ENCODE data around the gene GRIN1. TPM values are rescaled to one million over a fixed set of nuclear protein-coding genes. Genes with fewer than 3 reads are reported as not detected.

GRIN1 gene
- total and polyA plus RNA-seq, 2 of the 13 experiments (the other 11 are each of a cell fraction or from before 2014, with no cell fraction given), result 0.13 TPM; not detected in 1

DNA sequence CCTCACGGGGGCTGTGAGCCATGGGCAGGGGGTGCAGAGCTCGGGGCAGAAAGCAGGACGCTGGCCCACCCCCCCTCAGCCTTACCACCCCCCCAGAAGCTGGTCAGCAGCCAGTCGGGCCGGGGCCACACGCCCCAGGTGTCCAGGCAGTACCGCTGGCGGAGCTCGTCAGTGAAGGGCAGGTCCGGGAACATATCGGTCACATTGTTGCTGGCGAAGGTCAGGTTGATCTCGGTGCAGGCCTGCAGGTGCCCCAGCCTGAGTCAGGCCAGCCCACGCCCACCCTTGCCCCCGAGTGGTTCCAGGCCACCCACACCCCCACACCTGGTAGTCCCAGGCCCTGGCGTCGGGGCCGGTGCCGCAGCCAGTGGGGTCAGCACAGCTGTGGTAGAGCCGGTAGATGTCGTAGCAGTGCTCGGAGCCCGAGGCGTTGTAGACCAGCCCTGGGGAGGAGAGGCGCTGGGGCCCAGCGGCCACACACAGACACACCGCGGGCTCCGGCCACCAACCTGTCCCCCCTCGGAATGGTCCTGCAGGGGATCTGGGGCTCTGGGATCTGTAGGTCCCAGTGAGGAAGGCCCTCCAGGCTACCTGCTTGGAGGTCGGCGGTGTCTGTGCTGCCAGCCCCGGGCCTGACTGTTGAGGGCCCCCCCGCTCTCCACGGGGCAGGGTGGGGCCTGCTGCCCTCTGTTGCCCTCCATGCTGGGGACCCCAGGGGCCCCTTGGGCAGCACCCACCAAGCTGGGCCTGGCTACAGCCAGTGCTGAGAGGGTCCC lies 27.0 kb upstream of the GRIN1 start (continued):
- TF ChIP-seq ZNF75D (CRISPR knock-in tag; IDR thresholded peaks at IDR 0.05; ENCODE audit: borderline replicate concordance) (no peak), RBFOX2 (IDR thresholded peaks at IDR 0.05; ENCODE audit: low read depth, low read length) (peak; percentile 51; the same call in 1 of the 2 replicates), ZNF788 (CRISPR knock-in tag; IDR thresholded peaks at IDR 0.05; ENCODE audit: borderline replicate concordance) (peak; percentile 50; the same call in 1 of the 2 replicates)
- TF ChIP-seq, protein P1, sequence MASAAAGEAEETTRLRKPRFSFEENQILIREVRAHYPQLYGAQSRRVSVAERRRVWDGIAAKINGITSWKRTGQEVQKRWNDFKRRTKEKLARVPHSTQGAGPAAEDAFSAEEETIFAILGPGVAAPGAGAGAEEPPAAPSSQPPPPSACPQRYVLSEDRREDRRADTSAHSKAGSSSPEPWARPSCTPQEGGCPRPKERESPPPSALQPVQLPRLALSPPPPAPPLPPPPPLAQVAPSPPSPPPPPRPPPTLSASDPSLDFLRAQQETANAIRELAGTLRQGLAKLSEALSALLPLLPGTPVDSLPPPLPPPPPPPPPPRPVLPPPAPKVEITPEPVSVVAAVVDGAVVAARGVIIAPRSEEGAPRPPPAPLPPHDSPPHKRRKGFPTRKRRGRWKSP (CRISPR knock-in tag; IDR thresholded peaks at IDR 0.05), result peak; percentile 58; the same call in 1 of the 2 replicates

DNA sequence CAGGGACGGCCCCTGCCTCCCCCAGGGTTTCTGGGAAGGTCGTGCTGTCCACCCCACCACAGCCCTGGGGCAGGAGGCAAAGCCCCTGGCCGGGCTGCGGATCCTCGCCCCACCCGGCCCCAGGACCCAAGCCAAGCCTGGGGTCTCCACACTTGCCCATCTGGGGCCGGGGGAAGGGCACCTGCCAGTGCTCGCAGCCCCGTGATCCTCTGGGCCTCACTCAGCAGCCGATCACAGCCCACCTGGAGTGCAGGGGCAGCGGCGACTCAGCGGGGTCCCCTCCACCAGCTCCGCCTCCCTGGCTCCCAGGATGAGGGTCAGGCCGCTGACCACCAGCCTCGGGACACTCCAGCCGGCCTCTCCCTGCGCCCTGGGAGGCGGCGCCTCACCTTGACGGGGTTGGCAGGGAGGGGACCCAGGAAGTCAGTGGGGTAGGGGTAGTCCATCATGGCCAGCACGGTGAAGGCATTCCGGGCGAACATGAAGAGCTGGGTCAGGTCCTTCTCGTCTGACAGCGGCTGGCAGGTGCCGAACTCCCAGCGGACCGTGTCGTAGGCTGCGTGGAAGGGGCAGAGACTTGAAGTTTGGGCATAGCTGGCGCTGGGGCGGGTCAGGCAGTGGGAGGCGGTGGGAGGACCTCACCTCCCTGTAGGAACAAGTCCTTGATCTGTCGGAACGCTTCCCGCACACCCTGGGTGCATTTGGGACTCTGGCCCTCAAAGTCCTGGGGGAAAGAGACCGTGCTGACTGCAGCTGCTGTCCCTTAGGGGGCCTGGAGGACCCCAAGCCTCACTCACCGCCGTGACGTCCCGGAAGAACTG lies 26.2 kb upstream of the GRIN1 start:
- no peaks in the 10 kb centered on the region for H3K79me2 ChIP-seq (ENCODE audit: insufficient read depth, low read length)
- H3K4me3 ChIP-seq (replicated peaks in 1 of 3; ENCODE audit: insufficient read depth in 1 of 3, low read depth in 2 of 3, low read length in 3 of 3), result peak overlapping the region in 2 of 3 experiments; percentile 45 to 73; a peak in 2 of 6 replicates
- H3K36me3 ChIP-seq (replicated peaks in 1 of 2; ENCODE audit: control insufficient read depth in 1 of 2, insufficient read depth in 2 of 2, low read length in 2 of 2), result peaks cover 3 to 8% of the 10 kb centered on the region in 2 experiments; a peak in 2 of 5 replicates
- BruUV-seq (replicated peaks), result no TSS peak
- DNase-seq (ENCODE audit: low spot score) (no peak), ATAC-seq (no peak), FAIRE-seq (no peak)
- 96% methylated on average over 12 of the region's 42 CpGs for WGBS (ENCODE audit: low lambda C conversion rate)
- intact Hi-C loops (cut with micrococcal nuclease; ENCODE audit: unreplicated experiment), result loop anchor here (10.0 kb wide), 1 partner anchor 62 kb away; the partner anchor contains the start of genes LRRC26 and TMEM210
- H3K4me2 ChIP-seq (ENCODE audit: low read depth, low read length), result peak overlapping the region; percentile 82
- no peaks in the 10 kb centered on the region for H4K20me1 ChIP-seq (ENCODE audit: insufficient read depth, low read length)
- H3K4me1 ChIP-seq (ENCODE audit: insufficient read depth, low read length), result peaks cover 59% of the 10 kb centered on the region
- peak overlapping the region; percentile 56 for H3K9ac ChIP-seq (ENCODE audit: insufficient read depth, low read depth, low read length)
- in situ Hi-C loops (cut with HindIII; ENCODE audit: extremely low pct_ligation_motif_present, low pct_unique_long_range_greater_than_20kb), result loop anchor here (5.0 kb wide), 1 partner anchor 115 kb away; the partner anchor contains the start of genes CYSRT1 and RNF224
- ChIA-PET CTCF (ENCODE audit: low intra/inter-chr PET ratio, low total read pairs) (no interaction called here), POLR2A (no interaction called here)
- no peak overlapping the region for H2AFZ ChIP-seq (ENCODE audit: low read length)
- H3K27ac ChIP-seq (ENCODE audit: extremely low read length, insufficient read depth, low read length), result peak overlapping the region; percentile 63
- H3K9me3 ChIP-seq (ENCODE audit: low read length), result no peaks in the 10 kb centered on the region
- H3K27me3 ChIP-seq (ENCODE audit: control insufficient read depth in 1 of 2, insufficient read depth in 2 of 2, low read length in 2 of 2), result no peaks in the 10 kb centered on the region
- TF ChIP-seq, protein P2, sequence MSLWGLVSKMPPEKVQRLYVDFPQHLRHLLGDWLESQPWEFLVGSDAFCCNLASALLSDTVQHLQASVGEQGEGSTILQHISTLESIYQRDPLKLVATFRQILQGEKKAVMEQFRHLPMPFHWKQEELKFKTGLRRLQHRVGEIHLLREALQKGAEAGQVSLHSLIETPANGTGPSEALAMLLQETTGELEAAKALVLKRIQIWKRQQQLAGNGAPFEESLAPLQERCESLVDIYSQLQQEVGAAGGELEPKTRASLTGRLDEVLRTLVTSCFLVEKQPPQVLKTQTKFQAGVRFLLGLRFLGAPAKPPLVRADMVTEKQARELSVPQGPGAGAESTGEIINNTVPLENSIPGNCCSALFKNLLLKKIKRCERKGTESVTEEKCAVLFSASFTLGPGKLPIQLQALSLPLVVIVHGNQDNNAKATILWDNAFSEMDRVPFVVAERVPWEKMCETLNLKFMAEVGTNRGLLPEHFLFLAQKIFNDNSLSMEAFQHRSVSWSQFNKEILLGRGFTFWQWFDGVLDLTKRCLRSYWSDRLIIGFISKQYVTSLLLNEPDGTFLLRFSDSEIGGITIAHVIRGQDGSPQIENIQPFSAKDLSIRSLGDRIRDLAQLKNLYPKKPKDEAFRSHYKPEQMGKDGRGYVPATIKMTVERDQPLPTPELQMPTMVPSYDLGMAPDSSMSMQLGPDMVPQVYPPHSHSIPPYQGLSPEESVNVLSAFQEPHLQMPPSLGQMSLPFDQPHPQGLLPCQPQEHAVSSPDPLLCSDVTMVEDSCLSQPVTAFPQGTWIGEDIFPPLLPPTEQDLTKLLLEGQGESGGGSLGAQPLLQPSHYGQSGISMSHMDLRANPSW (CRISPR knock-in tag; IDR thresholded peaks at IDR 0.05; ENCODE audit: borderline replicate concordance), result 0 out of 2 replicates have a peak, but pooled peaks have one; percentile 9
- TF ChIP-seq ZFP82 (CRISPR knock-in tag; IDR thresholded peaks at IDR 0.05; ENCODE audit: borderline replicate concordance), result 0 out of 2 replicates have a peak, but pooled peaks have one; percentile 38
- TF ChIP-seq, protein P3, sequence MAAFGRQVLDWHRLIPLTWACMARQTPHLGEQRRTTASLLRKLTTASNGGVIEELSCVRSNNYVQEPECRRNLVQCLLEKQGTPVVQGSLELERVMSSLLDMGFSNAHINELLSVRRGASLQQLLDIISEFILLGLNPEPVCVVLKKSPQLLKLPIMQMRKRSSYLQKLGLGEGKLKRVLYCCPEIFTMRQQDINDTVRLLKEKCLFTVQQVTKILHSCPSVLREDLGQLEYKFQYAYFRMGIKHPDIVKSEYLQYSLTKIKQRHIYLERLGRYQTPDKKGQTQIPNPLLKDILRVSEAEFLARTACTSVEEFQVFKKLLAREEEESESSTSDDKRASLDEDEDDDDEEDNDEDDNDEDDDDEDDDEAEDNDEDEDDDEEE (CRISPR knock-in tag; IDR thresholded peaks at IDR 0.05), result 0 out of 2 replicates have a peak, but pooled peaks have one; percentile 29
- TF ChIP-seq, protein P4, sequence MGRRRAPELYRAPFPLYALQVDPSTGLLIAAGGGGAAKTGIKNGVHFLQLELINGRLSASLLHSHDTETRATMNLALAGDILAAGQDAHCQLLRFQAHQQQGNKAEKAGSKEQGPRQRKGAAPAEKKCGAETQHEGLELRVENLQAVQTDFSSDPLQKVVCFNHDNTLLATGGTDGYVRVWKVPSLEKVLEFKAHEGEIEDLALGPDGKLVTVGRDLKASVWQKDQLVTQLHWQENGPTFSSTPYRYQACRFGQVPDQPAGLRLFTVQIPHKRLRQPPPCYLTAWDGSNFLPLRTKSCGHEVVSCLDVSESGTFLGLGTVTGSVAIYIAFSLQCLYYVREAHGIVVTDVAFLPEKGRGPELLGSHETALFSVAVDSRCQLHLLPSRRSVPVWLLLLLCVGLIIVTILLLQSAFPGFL (CRISPR knock-in tag; IDR thresholded peaks at IDR 0.05), result no peak
- TF ChIP-seq, protein P5, sequence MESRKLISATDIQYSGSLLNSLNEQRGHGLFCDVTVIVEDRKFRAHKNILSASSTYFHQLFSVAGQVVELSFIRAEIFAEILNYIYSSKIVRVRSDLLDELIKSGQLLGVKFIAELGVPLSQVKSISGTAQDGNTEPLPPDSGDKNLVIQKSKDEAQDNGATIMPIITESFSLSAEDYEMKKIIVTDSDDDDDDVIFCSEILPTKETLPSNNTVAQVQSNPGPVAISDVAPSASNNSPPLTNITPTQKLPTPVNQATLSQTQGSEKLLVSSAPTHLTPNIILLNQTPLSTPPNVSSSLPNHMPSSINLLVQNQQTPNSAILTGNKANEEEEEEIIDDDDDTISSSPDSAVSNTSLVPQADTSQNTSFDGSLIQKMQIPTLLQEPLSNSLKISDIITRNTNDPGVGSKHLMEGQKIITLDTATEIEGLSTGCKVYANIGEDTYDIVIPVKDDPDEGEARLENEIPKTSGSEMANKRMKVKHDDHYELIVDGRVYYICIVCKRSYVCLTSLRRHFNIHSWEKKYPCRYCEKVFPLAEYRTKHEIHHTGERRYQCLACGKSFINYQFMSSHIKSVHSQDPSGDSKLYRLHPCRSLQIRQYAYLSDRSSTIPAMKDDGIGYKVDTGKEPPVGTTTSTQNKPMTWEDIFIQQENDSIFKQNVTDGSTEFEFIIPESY (CRISPR knock-in tag; IDR thresholded peaks at IDR 0.05), result 0 out of 2 replicates have a peak, but pooled peaks have one; percentile 30
- TF ChIP-seq STAG1 (CRISPR knock-in tag; IDR thresholded peaks at IDR 0.05), result no peak

All from HepG2 (cell line).